ENCODE data around the gene DCAF7. TPM values are rescaled to one million over a fixed set of nuclear protein-coding genes. Genes with fewer than 3 reads are reported as not detected.

The DCAF7 gene
- 32.2 TPM for total RNA-seq (2013)
- polyA plus RNA-seq, result 10 to 100 TPM; 41.9 to 89.4 (median 58.1) TPM
- 17.2 and 30.0 TPM in 2 replicates for polyA minus RNA-seq
- total RNA-seq, result 14.0 to 105 (median 30.2) reads per million in 11 experiments

GRCh38 chr17:63549946-63550816, at the start of gene DCAF7:
DCAF7 (plus strand) TSS chr17:63550477; CDS start chr17:63550678, 201 bp downstream.
- H3K4me1 ChIP-seq (ENCODE audit: control insufficient read depth in 1 of 2, insufficient read depth in 2 of 2, low read length in 2 of 2), result peaks cover 35 to 48% of the 10 kb centered on the region in 2 donors
- intact Hi-C loops (cut with micrococcal nuclease), result loop anchor here (1.0 to 10.0 kb wide), 5 partner anchors 72 to 145 kb away; partner anchors contain the start of genes MAP3K3 (in 2 of the 2) and CYB561 (in 1 of the 2)

More at GRCh38 chr17:63549946-63550816, at the start of gene DCAF7:
- Mint-ChIP-seq H3K4me1 (peaks cover 48% of the 10 kb centered on the region), H3K9me3 (no peaks in the 10 kb centered on the region), H3K27ac (peak within 1 kb of the TSS; percentile 96 to 98 (median 97)), H3K36me3 (peaks cover 5% of the 10 kb centered on the region in 2 donors), H3K27me3 (ENCODE audit: low read depth in 3 of 3) (peaks cover 0 to 3% (median 3%) of the 10 kb centered on the region in 3 donors), H3K4me3 (peak within 1 kb of the TSS; percentile 96 to 97)
- Histone ChIP-seq H3K9me3 (replicated peaks in 1 of 2; ENCODE audit: control insufficient read depth in 1 of 2, insufficient read depth in 1 of 2, low read length in 2 of 2) (no peaks in the 10 kb centered on the region), H4K20me1 (ENCODE audit: insufficient read depth, low read length) (peaks cover 40% of the 10 kb centered on the region), H3K9ac (ENCODE audit: insufficient read depth, low read length, poor library complexity, severe bottlenecking) (peak within 1 kb of the TSS; percentile 96), H3K27me3 (ENCODE audit: control insufficient read depth in 2 of 2, insufficient read depth in 2 of 2, low read length in 2 of 2) (no peaks in the 10 kb centered on the region), H3K4me2 (replicated peaks; ENCODE audit: extremely low read depth, low read length, poor library complexity, severe bottlenecking) (peak within 1 kb of the TSS; percentile 91), H3K79me2 (ENCODE audit: insufficient read depth, low read length) (peaks cover 58% of the 10 kb centered on the region), H3K36me3 (replicated peaks in 1 of 2; ENCODE audit: control insufficient read depth in 1 of 2, insufficient read depth in 2 of 2, low read length in 2 of 2) (no peaks in the 10 kb centered on the region), H3K4me3 (replicated peaks in 1 of 3; ENCODE audit: low read depth in 2 of 3, low read length in 3 of 3) (peak within 1 kb of the TSS; percentile 74 to 99 (median 81)), H3K27ac (ENCODE audit: low read depth in 1 of 2, low read length in 2 of 2) (peak within 1 kb of the TSS; percentile 88 to 96), H2AFZ (ENCODE audit: insufficient read depth, low read depth, low read length, poor library complexity, severe bottlenecking) (peak within 1 kb of the TSS; percentile 97)
- no peak for TF ChIP-seq CTCF (IDR thresholded peaks at IDR 0.05)
- DNase-seq, result peak; percentile 99 to 100 (median 100)
- WGBS (ENCODE audit: insufficient coverage), result under 1% methylated on average over 72 of the region's 72 CpGs

All from CD14-positive monocyte (primary cell).